Muscle of back (tissue), 11 donors: Measurements from ENCODE around the gene FGA. TPM values are rescaled to one million over a fixed set of nuclear protein-coding genes. Genes with fewer than 3 reads are reported as not detected.

ENCODE experiments used
- DNase-seq, 3 donors: peaks; one replicate each; pipeline versions ENCODE4 v3.0.0 to v3.0.0-alpha.2; 2013
- polyA plus RNA-seq, 10 donors: library from polyadenylated mRNA; unstranded; fragments of 120-200 nt; gene quantifications; one replicate each; pipeline ENCODE4 v1.2.1, GENCODE V29; 2013; ENCODE audit not compliant: insufficient read length in 10 of 10

FGA gene
- polyA plus RNA-seq, 10 donors = 0.33 to 3.0 TPM; not detected in 8

- no peak for DNase-seq
Observed at GRCh38 chr4:154583230-154583629, 7.3 kb downstream of the FGA start.

- no peak for DNase-seq
Observed at GRCh38 chr4:154582723-154583122, 7.8 kb downstream of the FGA start.

- no peak for DNase-seq
Observed at GRCh38 chr4:154579927-154580326, 10.6 kb downstream of the FGA start.

- no peak for DNase-seq
Observed at GRCh38 chr4:154578919-154579318, 11.6 kb downstream of the FGA start.

GRCh38 chr4:154577324-154577723 lies 13.2 kb downstream of the FGA start:
- no peak for DNase-seq

GRCh38 chr4:154574311-154574710 lies 16.2 kb downstream of the FGA start:
- DNase-seq = no peak

GRCh38 chr4:154573190-154573870 lies 17.2 kb downstream of the FGA start:
- no peak for DNase-seq

GRCh38 chr4:154569584-154569983 lies 21.0 kb downstream of the FGA start:
- DNase-seq = no peak

GRCh38 chr4:154569028-154569427 lies 21.5 kb downstream of the FGA start:
- DNase-seq = no peak

GRCh38 chr4:154566639-154567204 lies 23.8 kb downstream of the FGA start:
- no peak for DNase-seq

GRCh38 chr4:154565704-154566103 lies 24.8 kb downstream of the FGA start:
- DNase-seq = no peak

GRCh38 chr4:154564311-154564710 lies 26.2 kb downstream of the FGA start:
- no peak for DNase-seq

- DNase-seq = no peak
Observed at GRCh38 chr4:154562697-154563254, 27.8 kb downstream of the FGA start, which contains the start of gene FGB. TSS of gene FGB (plus strand) at chr4:154563011. CDS start at chr4:154563019, 8 bp downstream.

GRCh38 chr4:154560824-154561231 lies 29.7 kb downstream of the FGA start:
- peak in 1 of 3 donors; percentile 12 for DNase-seq

GRCh38 chr4:154560419-154560801 lies 30.1 kb downstream of the FGA start:
- DNase-seq = no peak

- DNase-seq = peak in 2 of 3 donors; percentile 16 to 22
Observed at GRCh38 chr4:154559494-154560418, 30.8 kb downstream of the FGA start.

- no peak for DNase-seq
Observed at GRCh38 chr4:154559141-154559493, 31.4 kb downstream of the FGA start.

GRCh38 chr4:154551872-154552686 lies 38.5 kb downstream of the FGA start:
- DNase-seq = peak; percentile 74 to 85 (median 77)

- peak; percentile 96 to 99 (median 99) for DNase-seq
Observed at GRCh38 chr4:154549894-154550790, 40.4 kb downstream of the FGA start, which contains the start of gene PLRG1. TSS of gene PLRG1 (minus strand) at chr4:154550400. CDS start at chr4:154550308, 92 bp downstream.

- DNase-seq = no peak
Observed at GRCh38 chr4:154545689-154546088, 44.9 kb downstream of the FGA start.
